ENCODE results near the gene JAK3.

DNA sequence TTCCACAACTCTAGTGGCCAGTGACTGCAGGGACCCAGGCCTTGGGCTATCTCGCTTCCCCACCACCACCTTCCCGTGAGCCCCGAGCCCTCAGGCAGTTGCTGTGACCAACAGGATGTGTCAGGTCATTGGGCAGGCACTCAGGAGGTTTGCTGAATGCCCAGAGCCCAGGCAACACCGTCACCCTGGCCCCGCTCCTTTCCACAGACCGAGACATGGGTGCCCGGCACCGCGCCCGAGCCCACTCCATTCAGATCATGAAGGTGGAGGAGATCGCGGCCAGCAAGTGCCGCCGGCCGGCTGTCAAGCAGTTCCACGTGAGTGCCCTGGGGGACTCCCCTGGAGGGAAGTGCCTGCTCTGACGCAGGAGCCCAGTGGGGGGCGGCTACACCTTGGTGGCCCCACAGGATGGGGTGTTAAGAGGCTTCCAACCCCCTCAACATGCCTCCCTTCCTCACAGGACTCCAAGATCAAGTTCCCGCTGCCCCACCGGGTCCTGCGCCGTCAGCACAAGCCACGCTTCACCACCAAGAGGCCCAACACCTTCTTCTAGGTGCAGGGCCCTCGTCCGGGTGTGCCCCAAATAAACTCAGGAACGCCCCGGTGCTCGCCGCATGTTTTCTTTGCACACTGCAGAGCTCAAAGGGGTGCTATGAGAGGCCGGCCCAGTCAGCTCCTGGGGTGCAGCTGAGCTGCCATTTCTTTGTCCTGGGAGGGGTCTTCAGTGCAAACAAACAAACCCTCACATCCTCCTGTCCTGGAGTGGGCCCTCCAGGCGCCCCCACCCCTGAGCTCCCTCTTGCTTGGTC, 15.1 kb upstream of the JAK3 start:
- TF ChIP-seq, protein P1, sequence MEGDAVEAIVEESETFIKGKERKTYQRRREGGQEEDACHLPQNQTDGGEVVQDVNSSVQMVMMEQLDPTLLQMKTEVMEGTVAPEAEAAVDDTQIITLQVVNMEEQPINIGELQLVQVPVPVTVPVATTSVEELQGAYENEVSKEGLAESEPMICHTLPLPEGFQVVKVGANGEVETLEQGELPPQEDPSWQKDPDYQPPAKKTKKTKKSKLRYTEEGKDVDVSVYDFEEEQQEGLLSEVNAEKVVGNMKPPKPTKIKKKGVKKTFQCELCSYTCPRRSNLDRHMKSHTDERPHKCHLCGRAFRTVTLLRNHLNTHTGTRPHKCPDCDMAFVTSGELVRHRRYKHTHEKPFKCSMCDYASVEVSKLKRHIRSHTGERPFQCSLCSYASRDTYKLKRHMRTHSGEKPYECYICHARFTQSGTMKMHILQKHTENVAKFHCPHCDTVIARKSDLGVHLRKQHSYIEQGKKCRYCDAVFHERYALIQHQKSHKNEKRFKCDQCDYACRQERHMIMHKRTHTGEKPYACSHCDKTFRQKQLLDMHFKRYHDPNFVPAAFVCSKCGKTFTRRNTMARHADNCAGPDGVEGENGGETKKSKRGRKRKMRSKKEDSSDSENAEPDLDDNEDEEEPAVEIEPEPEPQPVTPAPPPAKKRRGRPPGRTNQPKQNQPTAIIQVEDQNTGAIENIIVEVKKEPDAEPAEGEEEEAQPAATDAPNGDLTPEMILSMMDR (IDR thresholded peaks at IDR 0.05): no peak
- no peak for TF ChIP-seq POLR2AphosphoS5 (IDR thresholded peaks at IDR 0.05; ENCODE audit: insufficient read depth in 1 of 2, low read depth in 1 of 2)

Data from vagina (tissue), 2 donors.